ENCODE results near the gene ABCC10. TPM values are rescaled to one million over a fixed set of nuclear protein-coding genes. Genes with fewer than 3 reads are reported as not detected.
"Not testable (repeated sequence)": the region's sequence is repeated elsewhere in the genome, so short reads cannot be mapped to it uniquely, and the experiment has no call there.

Gene ABCC10
- total RNA-seq, 3 donors from 2014 or later: 25.3 to 43.3 (median 37.4) TPM

- DNase-seq (no peak), ATAC-seq (no peak)
- no peak for TF ChIP-seq CTCF (IDR thresholded peaks at IDR 0.05)
- H3K9me3 ChIP-seq: no peaks in the 10 kb centered on the region
- no peaks in the 10 kb centered on the region for H3K36me3 ChIP-seq (ENCODE audit: low read depth)
- intact Hi-C loops (cut with DNase I, micrococcal nuclease): no loop called here
- no peak overlapping the region for H3K4me3 ChIP-seq
- H3K4me1 ChIP-seq (ENCODE audit: low read depth): no peaks in the 10 kb centered on the region
Observed at GRCh38 chr6:43413002-43413401, 14.3 kb upstream of the ABCC10 start.

DNA sequence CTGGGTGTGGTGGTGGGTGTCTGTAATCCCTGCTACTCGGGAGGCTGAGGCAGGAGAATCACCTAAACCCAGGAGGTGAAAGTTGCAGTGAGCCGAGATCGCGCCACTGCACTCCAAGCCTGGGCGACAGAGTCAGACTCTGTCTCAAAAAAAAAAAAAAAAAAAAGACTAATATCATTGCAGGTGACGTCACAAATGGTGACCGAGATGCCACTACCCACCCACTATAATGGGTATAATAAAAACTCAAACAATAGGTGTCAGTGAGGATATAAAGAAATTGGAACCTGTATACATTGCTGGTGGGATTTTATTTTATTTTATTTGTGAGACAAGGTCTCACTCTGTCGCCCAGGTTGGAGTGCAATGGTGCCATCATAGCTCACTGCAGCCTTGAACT lies 12.1 kb upstream of the ABCC10 start:
- intact Hi-C loops (cut with DNase I, micrococcal nuclease); H3K36me3 ChIP-seq (ENCODE audit: low read depth); H3K9me3 ChIP-seq; H3K4me3 ChIP-seq; DNase-seq; ATAC-seq; H3K4me1 ChIP-seq (ENCODE audit: low read depth): not testable (repeated sequence)

GRCh38 chr6:43416935-43417334 lies 10.4 kb upstream of the ABCC10 start:
- no peaks in the 10 kb centered on the region for H3K4me1 ChIP-seq (ENCODE audit: low read depth)
- TF ChIP-seq CTCF (IDR thresholded peaks at IDR 0.05): no peak
- ATAC-seq: no peak
- no peaks in the 10 kb centered on the region for H3K9me3 ChIP-seq
- intact Hi-C loops (cut with DNase I, micrococcal nuclease): no loop called here
- no peaks in the 10 kb centered on the region for H3K36me3 ChIP-seq (ENCODE audit: low read depth)
- no peak for DNase-seq
- H3K4me3 ChIP-seq: no peak overlapping the region

GRCh38 chr6:43420012-43420709 lies 7.2 kb upstream of the ABCC10 start:
- no peaks in the 10 kb centered on the region for H3K9me3 ChIP-seq
- DNase-seq: no peak
- H3K36me3 ChIP-seq (ENCODE audit: low read depth): no peaks in the 10 kb centered on the region
- no peak for TF ChIP-seq CTCF (IDR thresholded peaks at IDR 0.05)
- intact Hi-C loops (cut with DNase I, micrococcal nuclease): no loop called here
- no peaks in the 10 kb centered on the region for H3K4me1 ChIP-seq (ENCODE audit: low read depth)
- no peak overlapping the region for H3K4me3 ChIP-seq
- ATAC-seq: no peak

DNA sequence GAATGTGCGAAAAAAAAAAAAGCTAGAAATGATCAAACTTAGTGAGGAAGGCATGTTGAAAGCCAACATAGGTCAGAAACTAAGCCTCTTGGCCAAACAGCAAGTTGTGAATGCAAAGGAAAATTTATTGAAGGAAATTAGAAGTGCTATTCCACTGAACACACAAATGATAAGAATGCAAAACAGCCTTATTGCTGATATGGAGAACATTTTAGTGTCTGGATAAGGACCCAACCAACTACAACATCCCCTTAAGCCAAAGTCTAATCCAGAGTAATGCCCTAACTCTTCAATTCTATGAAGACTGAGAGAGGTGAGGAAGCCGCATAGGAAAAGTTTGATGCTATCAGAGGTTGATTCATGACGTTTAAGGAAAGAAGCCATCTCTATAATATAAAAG lies 5.5 kb upstream of the ABCC10 start:
- Histone ChIP-seq H3K4me1 (ENCODE audit: low read depth) (no peaks in the 10 kb centered on the region), H3K36me3 (ENCODE audit: low read depth) (no peaks in the 10 kb centered on the region), H3K4me3 (no peak overlapping the region), H3K9me3 (no peaks in the 10 kb centered on the region)
- DNase-seq (no peak), ATAC-seq (no peak)
- TF ChIP-seq CTCF (IDR thresholded peaks at IDR 0.05): no peak
- intact Hi-C loops (cut with DNase I, micrococcal nuclease): no loop called here

GRCh38 chr6:43425083-43425482 lies 2.3 kb upstream of the ABCC10 start:
- DNase-seq; H3K36me3 ChIP-seq (ENCODE audit: low read depth); ATAC-seq; intact Hi-C loops (cut with DNase I, micrococcal nuclease); H3K9me3 ChIP-seq; H3K4me3 ChIP-seq: not testable (repeated sequence)
- H3K4me1 ChIP-seq (ENCODE audit: low read depth): peaks cover 11% of the 10 kb centered on the region

- H3K4me3 ChIP-seq: no peak overlapping the region
- ATAC-seq (no peak), DNase-seq (peak in 1 of 3 donors; percentile 15)
- intact Hi-C loops (cut with DNase I, micrococcal nuclease): no loop called here
- H3K4me1 ChIP-seq (ENCODE audit: low read depth): peaks cover 11% of the 10 kb centered on the region
- H3K9me3 ChIP-seq: no peaks in the 10 kb centered on the region
- TF ChIP-seq CTCF (IDR thresholded peaks at IDR 0.05): no peak
- H3K36me3 ChIP-seq (ENCODE audit: low read depth): no peaks in the 10 kb centered on the region
Observed at GRCh38 chr6:43426928-43427405, 374 bp upstream of the ABCC10 start.

All from mucosa of descending colon (tissue), 3 donors.